Left ventricle myocardium superior (tissue), 1 donor: ENCODE results near the gene FBXW2. TPM values are rescaled to one million over a fixed set of nuclear protein-coding genes. Genes with fewer than 3 reads are reported as not detected.
A peak's percentile ranks its signal among the peaks of the same experiment; 100 is the strongest.
"Not testable (repeated sequence)": the region's sequence is repeated elsewhere in the genome, so short reads cannot be mapped to it uniquely, and the experiment has no call there.

Experiments
- ATAC-seq: fragments of 200-7000 bp; cut with Tn5 transposase; one replicate; pipeline ENCODE4 v1.9.1; 2020; ENCODE audit warnings: mild to moderate bottlenecking, moderate library complexity
- DNase-seq: peaks from one replicate; pipeline ENCODE4 v3.0.0-alpha.2; 2020
- intact Hi-C: fragments of 100-400 bp; cut with micrococcal nuclease; formaldehyde crosslinking; loops from one replicate; pipeline ENCODE4 v1.11.0; 2022
- long read RNA-seq: library from polyadenylated mRNA; unstranded; transcript quantifications from one replicate; pipeline ENCODE4 v2.0.0, GENCODE V29; 2021
- total RNA-seq: library from RNA; stranded (reverse); fragmentation: NEBNext Ultra II Directional; extraction: Animal tissue kit (Norgen Biotek cat#: 25700); gene quantifications from one replicate; pipeline ENCODE4 v1.2.1, GENCODE V29; 2021
- donor health status: DM: no; HTN: yes; CAD: no; lungs with severe emphysema.

Gene FBXW2
- total RNA-seq, result 46.8 TPM
- long read RNA-seq, full-length matches to known transcripts, result 17 of 57 reads
- long read RNA-seq, partial matches to known transcripts, result 12 of 57 reads
- long read RNA-seq, other reads (novel, unspliced or antisense), result 28 of 57 reads

- DNase-seq (peak; percentile 96), ATAC-seq (peak; percentile 100)
- intact Hi-C loops, result no loop called here
Measured at GRCh38 chr9:120792898-120793765, at the start of gene FBXW2. Gene FBXW2 (minus strand): TSS chr9:120793416. CDS start chr9:120788258, 5,158 bp downstream.

- peak; percentile 21 for ATAC-seq
- DNase-seq, result no peak
- intact Hi-C loops, result loop anchor here (5.0 kb wide), 1 partner anchor 85 kb away; the partner anchor contains the start of gene TRAF1
Measured at GRCh38 chr9:120841930-120842684, 48.9 kb upstream of the FBXW2 start.

DNA sequence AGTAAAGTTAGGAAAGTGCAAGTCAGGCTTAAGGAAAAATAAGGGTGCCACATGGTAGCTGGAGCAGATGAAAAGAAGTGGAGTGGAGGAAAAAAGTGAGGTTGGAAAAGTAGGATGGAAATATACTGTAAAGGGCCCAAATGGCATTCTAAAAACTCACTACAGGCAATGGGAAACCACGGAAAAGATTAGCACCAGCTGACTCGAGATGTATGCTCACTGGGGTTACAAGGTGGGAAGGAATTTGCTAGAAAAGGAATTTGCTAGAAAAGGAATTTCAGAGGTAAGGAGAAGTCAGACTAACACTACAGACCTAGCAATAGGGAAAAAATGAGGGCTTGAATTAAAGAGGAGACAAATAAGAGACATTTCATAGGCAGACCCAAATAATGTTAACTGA lies 45.9 kb upstream of the FBXW2 start:
- no peak for DNase-seq
- intact Hi-C loops, result no loop called here
- no peak for ATAC-seq

DNA sequence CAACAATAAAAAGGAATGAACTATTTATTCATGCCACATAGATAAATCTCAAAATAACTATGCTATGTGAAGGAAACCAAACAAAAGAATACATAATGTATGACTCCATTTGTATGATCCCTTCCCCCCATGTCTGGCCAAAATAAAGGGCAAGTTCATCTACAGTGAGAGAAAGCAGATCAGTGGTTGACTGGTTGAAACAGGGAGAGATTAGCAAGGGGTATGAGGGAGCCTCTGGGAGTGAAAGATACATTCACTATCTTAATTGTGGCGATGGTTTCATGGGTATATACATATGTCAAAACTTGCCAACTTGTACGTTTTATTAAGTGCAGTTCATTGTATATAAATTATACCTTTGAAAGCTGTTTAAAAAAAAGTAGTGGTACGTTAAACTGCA lies 44.7 kb upstream of the FBXW2 start:
- intact Hi-C loops, result no loop called here
- DNase-seq (no peak), ATAC-seq (no peak)

GRCh38 chr9:120833325-120833724 lies 40.1 kb upstream of the FBXW2 start:
- no peak for DNase-seq
- no peak for ATAC-seq
- intact Hi-C loops, result no loop called here

DNA sequence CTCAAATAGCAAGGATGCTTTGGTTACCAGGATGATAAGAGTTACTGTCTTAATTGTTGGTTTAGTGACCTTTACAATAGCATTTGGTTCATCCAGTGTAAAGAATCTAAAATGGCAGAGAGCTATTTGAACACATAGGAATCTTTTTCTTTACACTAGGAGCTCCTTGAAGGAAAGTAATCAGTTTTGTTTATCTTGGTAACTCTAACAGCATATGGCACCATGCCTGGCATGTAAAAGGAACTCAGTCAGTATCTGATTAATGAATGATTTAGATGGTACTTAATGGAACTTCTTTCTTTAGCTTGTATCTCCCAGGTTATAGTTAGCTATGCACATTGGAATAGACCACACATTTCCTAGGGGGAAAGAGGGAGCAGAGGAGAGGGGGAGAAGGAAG lies 39.6 kb upstream of the FBXW2 start:
- DNase-seq, result no peak
- ATAC-seq, result no peak
- intact Hi-C loops, result no loop called here

DNA sequence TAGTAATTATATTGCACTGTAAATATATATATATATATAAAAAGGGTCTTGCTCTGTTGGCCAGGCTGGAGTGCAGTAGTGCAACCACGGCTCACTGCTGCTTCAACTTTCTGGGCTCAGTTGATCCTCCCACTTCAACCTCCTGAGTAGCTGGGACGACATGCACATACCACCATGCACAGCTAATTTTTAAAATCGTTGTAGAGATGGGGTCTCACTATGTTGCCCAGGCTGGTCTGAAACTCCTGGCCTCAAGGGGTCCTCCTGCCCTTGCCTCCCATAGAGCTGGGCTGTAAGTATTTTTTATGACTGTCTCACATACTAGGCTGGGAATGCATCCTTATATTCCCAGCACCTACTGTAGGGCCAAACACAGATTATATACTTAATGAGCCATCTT lies 37.6 kb upstream of the FBXW2 start:
- intact Hi-C loops, result no loop called here
- ATAC-seq (no peak), DNase-seq (no peak)

- no peak for DNase-seq
- no peak for ATAC-seq
- intact Hi-C loops, result no loop called here
Measured at GRCh38 chr9:120830151-120830550, 36.9 kb upstream of the FBXW2 start.

DNA sequence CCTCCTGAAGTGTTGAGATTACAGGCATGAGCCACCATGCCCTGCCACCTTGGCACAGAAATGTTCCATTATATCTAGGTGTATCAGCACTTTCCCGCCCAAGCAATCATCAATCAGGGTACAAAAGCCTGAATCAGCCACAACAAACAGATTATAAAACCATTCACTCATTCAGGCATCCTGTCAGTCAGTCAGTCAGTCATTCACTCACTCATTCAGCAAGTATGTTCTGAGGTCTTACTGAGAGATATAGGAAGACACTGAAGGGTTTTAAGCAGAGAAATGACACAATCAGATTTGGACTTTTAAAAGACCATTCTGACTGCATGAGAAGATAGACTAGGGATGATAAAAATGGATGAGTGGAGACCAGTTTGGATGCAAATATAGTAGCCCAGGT lies 36.4 kb upstream of the FBXW2 start:
- no peak for DNase-seq
- no peak for ATAC-seq
- intact Hi-C loops, result no loop called here

GRCh38 chr9:120820095-120820494 lies 26.9 kb upstream of the FBXW2 start:
- DNase-seq, result no peak
- intact Hi-C loops, result no loop called here
- ATAC-seq, result no peak

- intact Hi-C loops, result no loop called here
- no peak for ATAC-seq
- DNase-seq, result no peak
Measured at GRCh38 chr9:120818595-120818994, 25.4 kb upstream of the FBXW2 start.

DNA sequence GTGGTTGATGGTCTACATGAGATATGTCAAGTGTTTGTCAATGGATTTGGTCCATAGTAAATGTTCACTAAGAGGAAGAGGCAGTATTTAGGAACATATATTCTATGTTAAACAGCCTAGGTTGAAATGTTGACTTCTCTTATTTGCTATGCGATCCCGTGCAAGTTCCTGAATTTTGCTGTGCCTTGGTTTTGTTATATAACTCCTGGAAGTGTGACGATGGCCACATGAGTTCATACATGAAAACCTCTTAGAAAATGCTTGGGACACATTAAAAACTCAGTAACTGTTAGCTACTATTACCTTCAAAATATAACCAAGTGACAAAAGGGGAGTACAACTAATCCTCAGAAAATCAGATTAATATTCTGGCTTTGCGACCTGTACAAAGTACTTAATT lies 21.9 kb upstream of the FBXW2 start:
- intact Hi-C loops, result no loop called here
- no peak for DNase-seq
- ATAC-seq, result no peak

- ATAC-seq (no peak), DNase-seq (no peak)
- intact Hi-C loops, result no loop called here
Measured at GRCh38 chr9:120808931-120809330, 15.7 kb upstream of the FBXW2 start.

GRCh38 chr9:120807607-120808379 lies 14.6 kb upstream of the FBXW2 start:
- intact Hi-C loops, result no loop called here
- DNase-seq (no peak), ATAC-seq (no peak)

DNA sequence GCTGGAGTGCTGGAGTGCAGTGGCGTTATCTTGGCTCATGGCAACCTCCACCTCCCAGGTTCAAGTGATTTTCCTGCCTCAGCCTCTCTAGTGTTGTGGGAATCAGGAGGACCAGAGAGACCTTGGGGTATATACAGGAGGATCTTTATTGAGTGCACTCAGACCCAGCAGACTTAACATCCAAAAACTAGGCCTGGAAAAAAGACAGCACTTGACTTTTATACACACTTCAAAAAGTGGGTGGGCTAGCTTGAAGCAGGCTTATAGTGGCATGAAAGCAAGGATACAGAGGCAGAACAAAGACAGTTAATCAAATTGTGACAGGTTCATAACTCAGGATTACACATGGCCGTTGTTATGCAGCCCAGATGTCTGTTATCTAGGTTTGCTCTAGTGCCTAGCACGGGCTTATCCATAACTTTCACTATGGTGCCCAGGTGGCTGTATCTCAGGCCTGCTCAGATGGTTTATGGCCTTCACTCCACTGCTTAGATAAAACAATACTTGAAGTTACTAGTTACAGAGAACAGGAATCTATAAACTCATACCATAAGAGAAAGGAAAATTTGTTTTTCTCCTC lies 11.7 kb upstream of the FBXW2 start:
- DNase-seq, intact Hi-C loops, ATAC-seq: not testable (repeated sequence)

GRCh38 chr9:120801441-120801840 lies 8.2 kb upstream of the FBXW2 start:
- ATAC-seq (no peak), DNase-seq (no peak)
- intact Hi-C loops, result no loop called here

DNA sequence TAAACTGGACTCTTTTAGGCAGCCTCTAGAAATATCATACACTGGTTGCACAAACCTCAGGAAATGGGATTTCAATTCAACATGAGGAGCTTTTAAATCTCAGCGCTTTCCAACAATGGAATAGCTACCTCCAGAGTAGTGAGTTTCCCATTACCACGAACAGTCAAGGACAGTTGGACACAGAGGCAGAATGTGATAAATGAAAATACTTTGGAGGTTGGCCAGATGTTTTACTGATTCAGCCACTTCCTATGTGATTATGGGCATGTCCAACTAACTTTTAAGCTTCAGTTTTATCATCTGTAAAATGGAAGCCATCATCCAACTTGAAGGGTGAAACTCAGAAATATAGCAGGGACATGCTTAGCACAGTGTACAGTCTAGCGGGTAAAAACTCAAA lies 2.1 kb downstream of the FBXW2 start:
- DNase-seq (no peak), ATAC-seq (no peak)
- intact Hi-C loops, result no loop called here

GRCh38 chr9:120787933-120788332 lies 5.3 kb downstream of the FBXW2 start:
- DNase-seq (no peak), ATAC-seq (no peak)
- intact Hi-C loops, result no loop called here

- intact Hi-C loops, result no loop called here
- no peak for ATAC-seq
- DNase-seq, result no peak
Measured at GRCh38 chr9:120783602-120784047, 9.6 kb downstream of the FBXW2 start.
